ENCODE measurements around the gene HACD3.

HACD3 gene, protein sequence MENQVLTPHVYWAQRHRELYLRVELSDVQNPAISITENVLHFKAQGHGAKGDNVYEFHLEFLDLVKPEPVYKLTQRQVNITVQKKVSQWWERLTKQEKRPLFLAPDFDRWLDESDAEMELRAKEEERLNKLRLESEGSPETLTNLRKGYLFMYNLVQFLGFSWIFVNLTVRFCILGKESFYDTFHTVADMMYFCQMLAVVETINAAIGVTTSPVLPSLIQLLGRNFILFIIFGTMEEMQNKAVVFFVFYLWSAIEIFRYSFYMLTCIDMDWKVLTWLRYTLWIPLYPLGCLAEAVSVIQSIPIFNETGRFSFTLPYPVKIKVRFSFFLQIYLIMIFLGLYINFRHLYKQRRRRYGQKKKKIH

GRCh38 chr15:65530318-65531111 is at the start of gene HACD3:
Gene HACD3, plus strand, starts transcription at chr15:65530463. Its CDS starts 169 bp downstream, at chr15:65530632.
- ATAC-seq (peak; percentile 98), DNase-seq (peak; percentile 96)

GRCh38 chr15:65484876-65485275 is 45.4 kb upstream of the HACD3 start:
- DNase-seq, result no peak
- ATAC-seq, result no peak

GRCh38 chr15:65494076-65494475 is 36.2 kb upstream of the HACD3 start:
- ATAC-seq (no peak), DNase-seq (no peak)

GRCh38 chr15:65509321-65509720 is 20.9 kb upstream of the HACD3 start:
- ATAC-seq (no peak), DNase-seq (no peak)

GRCh38 chr15:65512189-65512588 is 18.1 kb upstream of the HACD3 start:
- ATAC-seq, result no peak

DNA sequence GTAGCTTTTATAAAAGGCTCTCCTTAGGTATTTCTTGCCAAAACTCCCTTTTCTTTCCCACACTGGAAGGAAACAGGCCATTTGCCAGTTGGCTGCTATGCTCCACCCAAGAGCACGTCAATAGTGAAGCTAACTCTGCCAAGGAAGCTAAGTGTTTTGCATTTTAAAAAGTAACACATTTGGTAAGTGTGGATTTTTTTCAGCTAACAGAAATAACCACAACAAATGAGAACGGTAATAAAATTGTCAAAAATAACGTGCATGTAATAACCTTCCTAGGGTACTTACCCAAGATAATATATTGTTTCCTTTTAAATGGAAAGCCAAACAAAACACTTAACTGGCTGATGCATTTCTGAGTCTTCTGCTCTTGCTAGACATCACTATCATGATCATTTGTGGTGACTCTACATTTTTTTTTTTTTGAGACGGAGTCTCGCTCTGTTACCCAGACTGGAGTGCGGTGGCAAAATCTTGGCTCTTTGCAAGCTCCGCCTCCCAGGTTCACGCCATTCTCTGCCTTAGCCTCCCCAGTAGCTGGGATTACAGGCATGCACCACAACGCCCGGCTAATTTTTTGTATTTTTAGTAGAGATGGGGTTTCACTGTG is 17.4 kb upstream of the HACD3 start:
- DNase-seq (no peak), ATAC-seq (no peak)

More at GRCh38 chr15:65512189-65512588, 18.1 kb upstream of the HACD3 start:
- DNase-seq, result no peak

- ATAC-seq, result peak; percentile 98
- DNase-seq, result peak; percentile 97
Observed at GRCh38 chr15:65516997-65517865, 13.0 kb upstream of the HACD3 start, which contains the start of gene DPP8. Gene DPP8, minus strand, starts transcription at chr15:65517689. Its CDS starts 5,136 bp downstream, at chr15:65512553.

DNA sequence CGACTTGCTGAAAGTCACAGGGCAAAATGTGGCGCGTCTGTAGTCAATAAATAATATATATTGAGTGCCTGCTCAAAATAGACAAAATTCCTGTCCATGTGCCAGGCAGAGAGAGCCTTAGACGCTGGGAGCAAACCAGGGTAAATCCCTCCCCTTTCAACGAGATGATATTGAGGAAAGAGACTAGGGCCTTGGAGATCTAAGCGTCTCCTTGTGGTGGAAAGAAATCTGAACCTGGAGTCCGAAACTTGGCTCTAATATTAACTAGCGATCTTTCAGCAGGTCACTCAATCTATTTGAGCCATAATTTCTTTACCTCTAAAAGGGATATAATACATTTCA is 12.4 kb upstream of the HACD3 start:
- DNase-seq, result no peak
- no peak for ATAC-seq

GRCh38 chr15:65518633-65519285 is 11.5 kb upstream of the HACD3 start:
- ATAC-seq (no peak), DNase-seq (no peak)

DNA sequence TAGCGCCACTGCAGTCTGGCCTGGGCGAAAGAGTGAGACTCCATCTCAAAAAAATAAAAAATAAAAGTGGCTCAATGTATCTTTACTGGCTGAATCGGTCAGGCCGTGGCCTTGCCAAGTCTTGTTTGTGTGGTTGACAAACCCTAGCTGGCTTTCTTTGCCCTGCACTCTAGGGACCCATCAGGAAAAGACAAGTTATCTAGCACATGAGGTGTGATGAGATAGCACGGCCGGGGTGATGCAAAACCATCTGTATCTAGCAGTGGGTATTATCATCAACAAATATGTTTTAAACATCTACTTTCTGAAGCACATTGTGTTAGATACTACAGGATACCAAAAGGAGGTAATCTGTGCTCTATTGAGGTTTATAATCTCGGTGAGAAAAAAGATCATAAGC is 8.9 kb upstream of the HACD3 start:
- ATAC-seq (no peak), DNase-seq (no peak)

DNA sequence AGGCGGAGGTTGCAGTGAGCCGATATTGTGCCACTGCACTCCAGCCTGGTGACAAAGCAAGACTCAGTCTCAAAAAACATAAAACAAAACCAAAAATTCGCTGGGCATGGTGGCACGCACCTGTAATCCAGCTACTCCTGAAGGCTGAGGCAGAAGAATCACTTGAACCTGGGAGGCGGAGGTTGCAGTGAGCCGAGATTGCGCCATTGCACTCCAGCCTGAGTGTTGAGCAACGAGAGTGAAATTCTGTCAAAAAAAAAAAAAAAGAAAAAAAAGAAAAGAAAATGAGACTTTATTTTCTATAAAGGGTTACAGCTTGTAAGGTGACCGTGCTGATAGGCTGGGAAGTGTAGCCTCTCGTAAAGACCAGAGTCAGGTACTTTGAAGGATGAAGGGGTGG is 6.0 kb upstream of the HACD3 start:
- no peak for DNase-seq
- ATAC-seq, result no peak

DNA sequence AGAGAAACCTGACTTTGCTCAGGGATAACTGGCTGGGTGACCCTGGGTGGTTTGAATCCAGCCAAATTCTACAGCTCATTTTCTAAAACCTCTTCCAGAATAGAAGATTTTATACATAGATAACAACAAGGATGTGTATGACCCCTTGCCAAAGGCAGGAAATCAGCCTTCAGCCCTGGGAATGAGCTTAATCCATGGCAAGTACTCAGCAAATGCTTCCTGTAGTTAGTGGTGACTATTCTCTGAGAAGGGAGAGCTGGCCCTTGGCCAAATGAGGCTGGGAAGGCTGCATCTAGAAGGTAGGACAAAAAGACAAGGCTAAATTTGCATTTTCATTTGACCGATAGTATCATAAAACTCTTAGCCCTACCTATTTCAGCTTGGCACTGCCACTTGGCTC is 4.6 kb upstream of the HACD3 start:
- DNase-seq (no peak), ATAC-seq (no peak)

GRCh38 chr15:65528461-65529060 is 1.7 kb upstream of the HACD3 start:
- DNase-seq, result no peak
- ATAC-seq, result no peak

DNA sequence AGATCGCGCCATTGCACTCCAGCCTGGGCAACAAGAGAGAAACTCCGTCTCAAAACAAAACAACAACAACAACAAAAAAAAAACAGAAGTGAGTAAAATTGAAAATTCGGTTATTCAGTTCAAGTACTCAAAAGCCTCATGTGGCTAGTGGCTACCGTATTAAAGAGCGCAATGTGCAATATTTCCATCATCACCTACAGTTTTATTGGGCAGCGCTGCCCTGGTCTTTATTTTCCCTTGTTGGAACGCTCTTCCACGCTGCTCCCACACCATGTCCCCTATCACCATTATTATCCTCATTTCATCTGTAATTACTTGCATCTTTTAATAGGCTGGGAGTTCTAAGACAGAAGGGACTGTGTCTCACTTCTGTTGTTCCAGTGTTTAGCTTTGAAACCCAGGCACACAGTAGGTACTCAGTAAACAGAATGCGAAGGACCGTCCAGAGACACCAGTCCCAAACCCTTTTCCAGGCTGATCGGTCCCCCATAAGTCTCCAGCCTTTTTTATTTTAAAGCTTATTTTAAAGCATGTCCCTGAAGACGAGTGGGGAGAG is 423 bp upstream of the HACD3 start:
- DNase-seq (no peak), ATAC-seq (no peak)

- ATAC-seq, result no peak
Observed at GRCh38 chr15:65532738-65533051, 2.4 kb downstream of the HACD3 start.

GRCh38 chr15:65533057-65533756 is 2.9 kb downstream of the HACD3 start:
- no peak for DNase-seq
- ATAC-seq, result no peak

More at GRCh38 chr15:65532738-65533051, 2.4 kb downstream of the HACD3 start:
- no peak for DNase-seq

DNA sequence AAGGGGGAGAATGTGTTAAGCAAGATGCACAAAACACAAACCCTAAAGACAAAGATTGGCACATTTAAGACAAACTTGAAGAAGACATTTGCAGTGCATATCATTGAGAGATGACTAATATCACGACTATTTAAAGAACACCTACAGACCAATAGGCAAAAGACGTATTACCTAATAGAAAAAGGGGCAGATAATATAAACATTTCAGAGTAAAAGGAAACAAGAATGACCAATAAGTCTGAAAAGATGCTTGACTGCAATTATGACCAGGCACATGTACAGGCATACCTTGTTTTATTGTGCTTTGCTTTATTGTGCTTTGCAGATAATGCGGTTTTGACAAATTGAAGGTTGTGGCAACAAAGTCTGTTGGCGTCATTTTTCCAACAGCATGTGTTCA is 4.9 kb downstream of the HACD3 start:
- DNase-seq (no peak), ATAC-seq (no peak)

GRCh38 chr15:65540314-65540713 is 10.1 kb downstream of the HACD3 start:
- no peak for DNase-seq
- ATAC-seq, result no peak

DNA sequence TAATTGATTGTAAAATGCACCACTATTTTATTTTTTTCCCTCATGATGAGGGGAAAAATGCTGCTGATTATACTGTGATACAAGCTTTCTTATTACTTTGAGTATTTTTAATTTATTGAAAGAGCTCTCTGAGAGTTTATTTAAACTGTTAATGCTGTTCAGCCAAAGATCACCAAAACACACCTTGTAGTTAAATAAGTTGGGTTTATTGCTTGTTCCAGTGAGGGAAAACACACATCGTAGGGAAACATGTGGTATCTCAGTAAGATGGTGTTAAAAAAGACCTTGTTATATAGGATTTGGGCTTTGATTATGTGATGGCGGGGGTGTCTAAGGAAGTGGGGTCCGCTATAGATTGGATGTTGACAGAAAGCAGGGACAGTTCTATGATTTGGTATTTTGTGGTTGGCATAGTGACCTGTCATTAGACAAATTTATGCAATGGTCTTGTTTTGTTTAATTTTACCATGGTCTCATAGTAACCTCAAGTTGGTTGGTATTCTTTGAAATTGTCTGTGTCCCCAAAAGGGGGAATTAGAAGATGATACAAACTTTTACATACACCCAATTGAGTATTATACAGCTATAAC is 11.1 kb downstream of the HACD3 start:
- ATAC-seq, result no peak
- DNase-seq, result no peak

DNA sequence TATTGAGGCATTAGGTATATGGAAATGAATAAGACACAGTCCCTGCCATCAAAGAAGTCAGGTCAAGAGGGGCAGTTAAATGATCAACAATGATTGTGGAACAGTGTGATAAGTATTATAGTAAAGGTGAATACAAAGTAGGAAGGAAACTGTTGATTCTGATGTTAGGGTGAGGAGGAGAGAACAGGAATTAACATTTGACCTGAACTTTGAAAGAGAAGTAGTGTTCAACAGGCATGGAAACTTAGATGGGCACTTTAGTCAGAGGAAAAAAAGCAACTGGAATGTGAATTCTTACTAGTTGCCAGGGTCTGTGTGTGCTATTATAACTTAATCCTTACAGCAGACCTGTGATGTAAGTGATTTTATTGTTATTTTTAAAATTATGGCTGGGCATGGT is 17.6 kb downstream of the HACD3 start:
- ATAC-seq (no peak), DNase-seq (no peak)
